A673 (cell line): ENCODE results near the gene SLC44A2.

Experiments used
- CTCF ChIP-seq: fragments of 300-800, 200-600 bp; sonication (generic); conservative IDR thresholded peaks from 2 replicates; pipeline ENCODE4 v1.5.1; 2017; ENCODE audit warnings: low read depth, mild to moderate bottlenecking, antibody characterized with exemption, low read length, moderate library complexity, mixed read lengths
- EZH2 ChIP-seq: fragments of 200-600 bp; sonication (generic); IDR thresholded peaks from 2 replicates; pipeline ENCODE4 v1.6.1; 2017; ENCODE audit warnings: borderline replicate concordance, low read depth, mild to moderate bottlenecking, mixed read lengths, antibody characterized with exemption, low read length; ENCODE audit not compliant: poor library complexity, severe bottlenecking

- TF ChIP-seq CTCF (no peak), EZH2 (no peak)
These were observed 42.1 kb upstream of the SLC44A2 start for GRCh38 chr19:10583036-10583776.
